GM21367 (cell line): ENCODE results near the gene IDH3A.
A peak's percentile ranks its signal among the peaks of the same experiment; 100 is the strongest.

Experiments
- ATAC-seq: cut with Tn5 transposase; IDR thresholded peaks from one replicate; pipeline ENCODE4 v1.9.1; 2021; ENCODE audit not compliant: unreplicated experiment

Gene IDH3A

DNA sequence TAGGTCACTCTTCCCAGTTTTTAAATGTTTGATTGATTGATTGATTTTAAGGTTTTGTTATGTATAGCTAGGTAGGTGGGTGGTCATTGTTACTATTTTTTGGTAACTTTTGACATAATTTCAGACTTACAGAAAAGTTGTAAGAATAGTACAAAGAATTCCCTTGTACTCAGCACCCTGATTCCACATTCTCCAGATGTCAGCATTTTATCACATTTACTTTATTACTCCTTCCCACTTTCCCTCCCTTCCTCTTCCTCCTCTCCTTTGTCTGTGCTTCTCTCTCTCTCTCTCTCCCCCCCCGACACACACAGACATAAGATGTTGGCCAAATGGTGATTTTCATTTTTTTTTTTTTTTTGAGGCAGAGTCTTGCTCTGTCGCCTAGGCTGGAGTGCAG is 14.8 kb downstream of the IDH3A start:
- no peak for ATAC-seq

- ATAC-seq = peak; percentile 50
Measured at GRCh38 chr15:78167227-78167888, 18.2 kb downstream of the IDH3A start.

DNA sequence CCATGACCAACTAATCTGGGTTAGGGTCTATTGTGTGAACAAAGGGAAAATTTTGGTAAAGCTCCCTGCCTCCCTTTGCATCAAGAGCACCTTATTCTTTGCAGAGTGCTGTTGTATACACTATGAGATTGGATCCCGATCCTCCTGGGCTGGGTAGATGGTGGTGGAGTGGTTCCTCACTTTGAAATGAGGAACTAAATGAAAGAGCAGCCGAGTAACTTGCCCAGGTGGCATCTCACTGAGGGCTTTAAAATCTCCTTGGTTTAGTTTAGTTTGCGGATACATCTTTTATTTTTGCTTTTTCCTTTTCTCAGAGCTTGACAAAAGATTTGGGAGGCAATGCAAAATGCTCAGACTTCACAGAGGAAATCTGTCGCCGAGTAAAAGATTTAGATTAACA is 19.4 kb downstream of the IDH3A start:
- no peak for ATAC-seq

DNA sequence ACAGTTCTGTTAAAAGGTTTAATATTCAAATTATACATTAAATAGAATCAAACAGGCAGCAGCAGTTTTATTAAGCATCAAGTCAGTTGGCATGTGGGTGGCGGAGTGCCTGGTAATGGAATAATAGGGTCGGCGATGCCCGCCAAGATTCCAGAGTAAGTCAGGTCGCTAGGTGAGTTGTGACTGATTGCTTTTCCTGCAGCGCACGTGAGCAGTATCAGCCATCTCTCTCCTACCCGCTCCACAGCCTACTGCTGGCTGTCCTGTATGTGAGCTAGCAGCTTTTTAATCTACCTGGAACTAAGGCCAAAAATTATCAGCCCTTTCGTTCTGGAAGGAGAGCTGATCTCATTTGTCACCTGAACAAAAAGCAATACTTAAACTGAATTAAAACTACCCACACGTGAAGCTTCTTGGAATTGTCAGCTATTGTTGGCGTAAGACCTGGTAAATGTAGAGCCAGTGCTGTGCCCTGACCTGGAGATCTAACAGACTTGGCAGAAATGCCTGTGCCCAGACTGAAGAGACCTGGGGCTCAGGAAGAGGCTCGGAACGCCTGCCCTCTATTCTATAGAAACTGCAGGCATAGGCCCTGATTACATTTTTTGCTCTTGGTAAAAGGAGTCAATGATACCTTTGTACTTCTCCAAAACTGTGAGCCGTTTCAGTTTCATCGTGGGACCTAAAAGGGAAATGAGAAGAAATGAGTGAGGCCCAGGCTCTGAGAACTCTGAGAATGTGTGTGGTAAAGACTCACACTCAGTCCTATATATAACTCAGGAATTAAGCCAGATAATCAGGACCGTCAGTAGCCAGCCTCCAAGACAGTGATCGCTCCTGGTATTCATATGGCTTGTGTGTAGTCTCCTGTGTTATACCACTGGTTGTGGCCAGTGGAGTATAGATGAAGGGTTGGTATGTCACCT is 21.9 kb downstream of the IDH3A start:
- ATAC-seq = peak; percentile 59

DNA sequence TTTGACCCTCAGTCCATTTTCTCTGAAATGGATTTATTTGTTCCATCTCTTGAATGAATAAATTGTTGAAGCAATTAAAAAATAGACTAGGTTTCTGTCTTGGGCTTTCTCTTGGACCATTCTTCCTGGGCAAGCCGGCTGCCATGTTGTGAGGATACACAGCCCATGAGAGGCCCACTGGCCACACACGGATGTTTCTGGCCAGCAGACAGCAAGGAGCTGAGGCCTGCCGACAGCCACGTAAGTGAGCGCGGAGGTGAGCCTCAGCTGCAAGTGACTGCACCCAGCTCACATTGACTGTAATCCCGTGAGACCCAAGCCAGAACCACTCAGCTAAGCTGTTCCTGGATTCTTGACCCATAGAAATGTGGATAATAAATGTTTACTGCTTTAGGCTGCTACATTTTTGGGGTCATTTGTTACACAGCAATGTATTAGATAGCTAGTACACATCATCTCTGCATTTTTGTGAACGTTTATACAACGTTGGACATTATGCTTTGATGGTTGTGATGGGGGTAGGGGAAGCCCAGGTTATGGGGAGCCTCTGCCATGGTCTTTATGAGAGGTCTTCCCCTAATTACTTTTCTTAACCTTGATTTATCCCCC is 22.8 kb downstream of the IDH3A start:
- no peak for ATAC-seq

DNA sequence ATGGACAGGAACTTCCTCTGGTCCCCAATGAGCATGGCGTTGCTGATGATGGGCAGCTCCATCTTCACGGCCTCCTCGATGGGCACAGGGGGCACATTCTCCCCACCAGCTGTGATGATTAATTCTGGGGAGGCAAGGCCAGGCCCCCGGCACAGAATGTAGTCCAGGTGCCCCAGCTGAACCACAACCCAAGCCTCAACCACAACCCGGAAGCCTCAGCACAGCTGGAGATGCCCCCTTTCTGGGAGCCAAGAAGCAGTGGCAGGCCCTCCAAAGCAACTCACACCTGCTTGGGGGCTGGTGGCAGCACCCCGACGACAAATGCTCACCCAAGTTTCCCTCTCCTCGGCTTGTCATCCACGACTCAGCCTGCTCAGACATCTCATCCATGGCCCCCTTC is 25.2 kb downstream of the IDH3A start:
- no peak for ATAC-seq

GRCh38 chr15:78175330-78175729 is 26.2 kb downstream of the IDH3A start:
- ATAC-seq = no peak

DNA sequence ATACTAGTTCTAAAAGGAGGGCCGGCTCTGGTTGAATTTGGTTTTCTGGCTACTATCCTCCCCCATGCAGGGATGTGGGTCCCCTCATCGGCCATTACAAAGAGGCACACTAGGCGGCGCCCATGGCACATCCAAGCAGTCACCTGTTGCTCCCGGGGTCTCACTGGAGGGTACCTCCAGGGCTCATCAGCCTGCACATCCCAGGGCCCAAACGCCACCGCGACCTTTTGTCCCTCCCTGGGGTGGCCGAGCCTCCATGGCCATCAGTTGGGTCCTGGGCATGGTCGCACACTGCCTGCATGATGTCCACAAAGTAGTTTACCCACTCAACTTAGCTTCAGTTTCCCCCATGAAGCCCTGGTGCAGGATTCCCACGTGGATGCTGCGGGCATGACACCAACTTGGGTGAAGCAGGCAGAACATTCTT is 28.3 kb downstream of the IDH3A start:
- no peak for ATAC-seq

DNA sequence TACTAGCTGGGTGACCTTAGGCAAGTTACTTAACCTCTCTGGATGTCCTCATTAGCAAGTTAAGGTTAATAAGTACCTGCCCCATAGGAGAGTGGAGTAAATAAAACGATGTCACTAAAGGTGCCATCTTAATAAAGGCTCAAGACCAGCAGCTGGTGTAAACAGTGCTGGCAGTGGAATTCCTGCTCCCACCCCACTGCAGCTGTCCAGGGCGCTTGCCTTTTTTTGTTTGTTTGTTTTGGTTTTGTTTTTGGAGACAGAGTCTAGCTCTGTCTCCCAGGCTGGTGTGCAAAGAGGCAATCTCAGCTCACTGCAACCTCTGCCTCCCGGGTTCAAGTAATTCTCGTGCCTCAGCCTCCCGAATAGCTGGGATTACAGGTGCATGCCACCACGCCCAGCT is 28.9 kb downstream of the IDH3A start:
- no peak for ATAC-seq

DNA sequence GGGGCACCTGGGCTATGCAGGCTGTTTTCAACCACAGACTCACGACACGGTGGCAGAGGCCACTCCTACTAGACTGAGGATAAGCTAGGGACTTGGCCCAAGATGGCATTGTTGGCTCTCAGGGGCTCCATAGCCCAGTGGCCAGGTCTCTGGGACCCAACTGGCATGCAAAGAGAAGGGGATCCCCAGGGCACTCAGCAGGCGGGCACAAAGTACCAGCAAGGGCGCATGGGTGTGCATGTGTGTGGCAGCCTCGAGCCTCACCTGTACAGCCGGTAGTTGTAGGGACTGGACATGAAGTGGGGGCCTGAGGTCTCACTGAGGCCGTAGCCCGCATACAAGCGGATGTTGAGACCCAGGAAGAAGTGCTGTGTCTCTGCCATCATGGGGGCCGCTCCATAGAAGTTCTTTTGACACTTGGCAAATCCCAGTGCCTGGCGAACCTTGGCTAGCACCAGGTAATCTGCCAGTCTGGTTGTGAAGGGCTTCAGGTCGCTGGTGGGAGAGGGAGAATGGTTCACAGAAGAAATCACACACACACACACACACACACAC is 30.2 kb downstream of the IDH3A start:
- ATAC-seq = no peak

GRCh38 chr15:78179906-78180305 is 30.7 kb downstream of the IDH3A start:
- ATAC-seq = no peak

GRCh38 chr15:78182336-78182700 is 33.2 kb downstream of the IDH3A start:
- ATAC-seq = no peak

GRCh38 chr15:78182821-78183220 is 33.7 kb downstream of the IDH3A start:
- ATAC-seq = no peak

DNA sequence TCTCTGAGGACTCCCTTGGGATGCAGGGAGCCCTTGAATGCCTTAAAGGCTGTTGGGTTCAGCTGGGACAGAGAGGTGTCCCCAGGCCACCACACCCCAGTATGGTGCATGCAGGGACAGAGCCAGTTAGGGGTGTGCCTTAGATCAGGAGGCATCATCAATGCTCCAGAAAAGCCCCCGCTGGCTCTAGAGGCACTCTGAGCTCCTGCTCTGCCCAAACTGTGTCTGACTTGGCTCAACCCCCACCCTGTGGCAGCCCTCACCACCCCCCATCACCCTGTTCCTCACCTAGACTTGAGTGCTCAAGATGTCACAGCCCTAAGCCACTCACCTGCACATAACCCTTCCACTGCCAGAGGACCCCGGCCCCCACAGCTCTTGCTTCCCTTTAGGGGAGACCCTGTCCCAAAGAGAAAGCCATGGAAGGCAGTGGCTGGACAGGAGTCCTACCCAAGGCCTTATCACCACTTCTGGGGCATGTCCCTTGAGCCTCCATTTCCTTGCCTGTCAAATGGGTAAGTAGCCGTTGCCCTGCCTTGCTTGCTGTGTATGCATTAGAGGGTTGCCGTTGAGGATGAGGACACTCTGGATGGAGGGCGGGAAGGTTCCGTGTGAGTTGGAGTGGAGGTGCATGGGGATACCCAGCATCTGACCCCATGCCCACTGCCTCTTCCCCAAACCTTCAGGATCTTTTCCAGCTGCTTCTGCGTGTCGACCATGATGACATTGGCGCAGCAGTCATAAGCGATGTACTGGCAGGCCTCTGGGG is 43.8 kb downstream of the IDH3A start:
- ATAC-seq = no peak

GRCh38 chr15:78193731-78194567 is 44.8 kb downstream of the IDH3A start:
- ATAC-seq = no peak

- ATAC-seq = no peak
Measured at GRCh38 chr15:78194568-78194925, 45.4 kb downstream of the IDH3A start.

GRCh38 chr15:78195735-78196201 is 46.6 kb downstream of the IDH3A start:
- no peak for ATAC-seq

- no peak for ATAC-seq
Measured at GRCh38 chr15:78197632-78198031, 48.5 kb downstream of the IDH3A start.

GRCh38 chr15:78200276-78200930 is 51.2 kb downstream of the IDH3A start:
- no peak for ATAC-seq
